GM21526 (cell line): ENCODE data around the gene EGFR.

Experiments
- ATAC-seq: cut with Tn5 transposase; IDR thresholded peaks from one replicate; pipeline ENCODE4 v1.9.1; 2021; ENCODE audit warnings: moderate library complexity; ENCODE audit not compliant: unreplicated experiment, low FRiP score

EGFR gene

GRCh38 chr7:55060085-55060484, 41.3 kb downstream of the EGFR start:
- no peak for ATAC-seq

- ATAC-seq: no peak
Observed at GRCh38 chr7:55060636-55061022, 41.8 kb downstream of the EGFR start.

DNA sequence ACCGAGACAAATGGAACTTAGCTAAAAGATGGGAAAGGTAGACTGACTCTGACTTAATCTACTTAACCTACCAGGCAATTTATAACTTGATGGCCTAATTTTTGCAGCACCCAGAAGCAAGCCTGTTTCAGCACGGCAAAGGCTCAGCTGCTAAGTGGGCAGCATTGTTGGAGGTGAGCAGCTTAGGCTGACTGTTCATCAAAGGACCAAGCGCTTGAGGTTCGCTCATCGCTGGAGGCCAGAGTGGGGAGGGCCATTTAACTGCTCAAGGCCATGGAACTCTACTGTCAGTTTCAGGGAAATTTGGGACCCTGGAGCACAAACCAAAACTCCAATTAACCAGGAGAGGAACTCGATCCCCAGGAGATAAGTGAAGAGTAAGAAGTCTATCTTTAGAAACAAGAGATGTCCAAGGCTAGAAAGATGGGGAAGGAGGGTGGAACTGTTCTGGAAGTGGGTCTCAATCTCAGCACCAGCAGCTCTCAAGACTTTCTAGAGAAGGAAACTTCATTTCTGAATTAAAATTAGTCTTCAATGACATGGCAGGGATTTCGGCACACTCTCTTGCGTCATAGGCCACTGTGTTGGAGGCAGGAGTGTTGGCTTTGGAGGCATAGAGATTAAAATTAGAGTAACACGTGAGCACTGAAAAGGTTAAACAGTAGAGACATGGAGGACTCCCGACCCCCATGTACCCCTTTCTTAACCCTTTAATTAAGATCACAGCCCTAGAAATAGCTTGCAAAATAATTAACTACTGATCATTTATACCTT, 43.1 kb downstream of the EGFR start:
- no peak for ATAC-seq

- no peak for ATAC-seq
Observed at GRCh38 chr7:55063061-55063460, 44.2 kb downstream of the EGFR start.

GRCh38 chr7:55063633-55064032, 44.8 kb downstream of the EGFR start:
- no peak for ATAC-seq

DNA sequence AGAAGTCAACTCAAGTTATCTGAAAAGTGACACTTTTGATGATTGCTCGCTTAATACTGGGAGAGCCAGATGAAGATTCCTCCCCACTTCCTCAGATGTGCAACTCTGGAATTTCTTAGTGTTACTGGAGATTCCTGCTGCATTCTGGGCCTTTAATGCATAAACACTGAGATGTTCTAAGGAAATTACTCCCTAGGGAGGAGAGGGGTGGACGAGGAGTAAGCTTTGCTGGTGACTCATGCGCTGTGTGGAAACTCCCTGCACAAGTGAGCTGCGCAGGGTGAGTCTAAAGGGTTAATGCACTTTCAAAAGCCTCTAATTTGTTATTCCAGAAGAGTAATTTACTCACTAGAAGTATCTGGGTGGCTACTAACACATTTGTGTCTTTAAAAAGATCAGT, 46.3 kb downstream of the EGFR start:
- no peak for ATAC-seq

DNA sequence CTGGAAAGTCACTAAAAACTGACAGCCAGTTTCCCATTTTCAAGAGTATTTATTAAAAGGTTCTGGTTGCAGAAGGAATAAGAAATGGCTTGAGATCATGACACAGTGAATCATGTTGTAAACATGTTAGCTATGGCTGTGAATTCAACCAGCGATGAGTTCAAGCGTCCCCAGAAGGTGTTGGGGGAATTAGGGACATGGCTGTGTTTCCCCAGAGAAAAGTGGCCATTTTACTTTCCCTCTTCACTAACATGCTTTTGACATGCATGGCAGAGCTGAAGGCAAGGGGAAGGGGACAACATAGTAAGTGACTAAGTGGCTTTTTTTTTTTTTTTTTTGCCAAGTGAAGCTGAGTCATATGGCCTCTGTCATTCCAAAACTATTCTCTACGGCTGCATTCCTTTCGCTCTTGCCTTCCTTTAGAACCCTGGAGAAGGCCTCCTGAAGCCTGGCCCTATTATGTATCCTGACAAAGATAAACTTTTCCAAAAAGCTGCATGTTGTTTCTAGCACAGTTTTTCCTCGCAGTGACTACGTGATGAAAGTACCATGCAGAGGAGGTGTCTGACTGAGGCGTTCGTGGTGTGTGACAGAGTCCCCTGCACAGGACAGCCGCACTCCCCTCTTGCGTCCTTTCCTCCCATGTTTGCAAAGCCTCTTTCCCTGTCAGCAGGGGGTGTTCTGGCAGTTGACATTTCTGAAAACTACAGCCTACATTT, 46.9 kb downstream of the EGFR start:
- ATAC-seq: no peak

GRCh38 chr7:55066524-55066923, 47.7 kb downstream of the EGFR start:
- ATAC-seq: no peak

DNA sequence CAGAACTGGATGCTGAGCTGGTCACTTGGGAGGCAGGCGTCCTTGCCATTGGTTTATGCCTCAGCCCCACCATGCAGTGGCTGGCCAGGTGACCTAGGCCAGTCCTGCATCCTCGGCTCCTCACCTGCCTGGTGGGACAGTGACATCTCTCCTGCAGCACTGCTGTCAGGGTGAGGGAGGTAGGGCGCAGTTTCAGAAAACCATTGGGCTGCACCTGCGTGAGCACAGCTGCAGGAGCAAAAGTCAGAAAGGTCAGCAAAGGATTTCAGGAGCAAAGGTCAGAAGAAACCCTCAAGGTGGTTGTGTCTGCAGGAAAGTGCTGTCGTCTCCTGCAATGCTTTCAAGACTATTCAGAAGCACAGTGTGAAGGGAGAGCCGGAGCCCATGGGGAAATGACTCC, 48.1 kb downstream of the EGFR start:
- no peak for ATAC-seq

DNA sequence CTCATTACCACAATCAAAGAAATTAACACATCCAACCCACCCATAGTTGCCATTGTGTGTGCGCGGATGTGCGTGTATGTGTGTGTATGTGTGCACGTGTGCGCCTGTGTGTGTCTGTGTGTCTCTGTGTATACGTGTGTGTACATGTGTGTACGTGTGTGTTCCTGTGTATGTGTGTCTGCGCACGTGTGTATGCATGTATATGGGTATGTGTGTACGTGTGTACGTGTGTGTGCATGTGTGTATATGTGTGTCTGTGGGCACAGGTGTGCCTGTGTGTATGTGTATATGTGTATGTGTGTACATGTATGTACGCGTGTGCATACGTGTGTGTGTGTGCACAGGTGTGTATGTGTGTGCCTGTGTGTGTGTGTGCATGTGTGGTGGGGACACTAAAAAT, 48.9 kb downstream of the EGFR start:
- ATAC-seq: no peak

- no peak for ATAC-seq
Observed at GRCh38 chr7:55069271-55069792, 50.5 kb downstream of the EGFR start.

DNA sequence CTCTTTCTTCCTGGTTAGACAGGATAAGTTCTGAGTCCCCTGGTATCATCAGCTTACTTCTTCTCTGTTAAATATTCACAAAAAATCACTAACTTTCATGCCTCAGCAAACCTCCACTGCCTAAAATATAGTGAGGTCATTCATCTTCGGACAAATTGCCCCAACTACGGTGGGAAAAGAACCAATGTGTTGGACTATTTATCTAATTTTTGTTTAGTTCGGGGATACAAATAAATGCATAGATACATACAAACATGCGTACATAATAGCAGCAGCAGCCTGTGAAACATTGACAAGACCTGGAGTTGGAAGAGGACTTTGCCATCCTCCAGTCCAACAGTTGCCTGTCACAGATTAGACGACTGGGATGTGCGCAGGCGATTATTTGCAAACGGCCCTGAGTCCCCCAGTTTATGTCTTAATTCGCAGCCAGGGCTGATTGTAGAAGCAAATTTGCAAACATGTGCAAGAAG, 51.5 kb downstream of the EGFR start:
- ATAC-seq: no peak

DNA sequence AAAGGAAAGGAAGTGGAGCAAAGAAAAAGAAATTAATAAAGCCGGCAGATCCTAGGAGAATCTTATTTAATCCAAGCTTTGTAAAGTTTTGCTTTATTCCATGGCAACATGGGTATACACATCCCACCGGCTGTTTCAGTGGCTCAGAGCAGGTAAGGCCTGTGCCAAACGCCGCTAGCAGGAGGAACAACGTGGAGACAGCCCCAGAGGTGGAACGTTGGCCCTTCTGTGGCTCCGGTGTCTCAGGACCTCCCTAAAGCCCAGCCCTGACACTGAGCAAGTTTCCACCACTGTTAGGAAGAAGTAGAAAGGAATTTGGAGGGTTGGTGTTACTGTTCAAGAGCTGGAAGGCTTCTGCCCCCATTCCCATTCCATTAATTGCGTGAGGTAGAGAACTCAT, 52.0 kb downstream of the EGFR start:
- no peak for ATAC-seq

DNA sequence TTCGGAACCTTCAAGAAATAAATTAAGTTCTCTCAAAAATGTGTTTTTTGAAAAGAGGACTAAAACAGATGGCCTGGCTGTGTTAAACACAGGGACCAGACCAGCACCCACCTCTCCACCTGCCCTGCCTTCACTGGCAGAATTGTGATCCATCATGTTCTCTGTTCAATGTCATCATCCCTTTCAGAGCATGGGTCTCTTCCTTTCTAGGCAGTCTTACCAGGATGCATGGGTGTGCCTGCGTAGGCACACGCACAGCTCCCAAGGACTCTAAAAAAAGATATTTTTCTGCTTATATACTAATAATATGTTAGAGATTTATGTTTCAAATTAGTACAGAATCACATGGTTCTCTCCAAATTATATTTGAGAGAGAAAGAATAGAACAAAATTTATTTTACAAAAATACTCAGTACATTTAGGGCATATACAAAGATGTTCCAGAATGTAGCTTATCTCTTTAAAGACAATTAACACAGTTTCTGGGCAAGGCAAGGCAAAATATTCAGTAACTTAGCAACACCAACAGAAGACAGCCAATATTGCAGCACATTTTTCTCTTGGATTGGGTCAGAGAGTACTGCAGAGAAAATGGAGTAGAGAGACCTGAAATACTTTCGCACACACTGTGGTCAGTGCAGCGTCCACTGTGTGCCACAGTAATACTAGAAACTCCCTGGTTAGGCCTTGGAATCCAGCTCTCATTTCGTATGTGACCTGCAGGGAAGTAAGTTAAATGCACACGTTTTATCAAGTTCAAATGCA, 52.8 kb downstream of the EGFR start:
- no peak for ATAC-seq

GRCh38 chr7:55072251-55072650, 53.4 kb downstream of the EGFR start:
- no peak for ATAC-seq

DNA sequence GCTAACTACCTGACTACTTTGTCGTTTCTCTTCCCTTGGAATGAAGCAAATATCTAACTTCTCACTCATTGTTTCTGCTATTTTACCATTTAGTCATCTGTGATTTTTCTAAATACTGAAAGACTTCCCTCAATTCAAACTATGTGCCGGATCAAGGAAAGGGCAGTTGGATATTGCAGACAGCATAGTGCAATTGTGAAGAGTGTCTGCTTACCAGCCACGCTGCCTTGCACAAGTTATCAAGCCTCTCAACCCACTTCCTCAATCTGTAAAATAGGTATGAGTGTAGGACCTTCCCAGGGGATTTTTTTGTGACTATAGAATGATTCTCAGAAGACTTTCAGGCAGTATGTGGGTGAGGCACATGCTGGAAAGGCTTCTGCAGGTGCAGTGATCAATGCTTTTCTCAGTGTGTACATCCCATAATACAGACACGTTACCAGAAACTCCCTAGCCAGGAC, 54.3 kb downstream of the EGFR start:
- ATAC-seq: peak; percentile 44

DNA sequence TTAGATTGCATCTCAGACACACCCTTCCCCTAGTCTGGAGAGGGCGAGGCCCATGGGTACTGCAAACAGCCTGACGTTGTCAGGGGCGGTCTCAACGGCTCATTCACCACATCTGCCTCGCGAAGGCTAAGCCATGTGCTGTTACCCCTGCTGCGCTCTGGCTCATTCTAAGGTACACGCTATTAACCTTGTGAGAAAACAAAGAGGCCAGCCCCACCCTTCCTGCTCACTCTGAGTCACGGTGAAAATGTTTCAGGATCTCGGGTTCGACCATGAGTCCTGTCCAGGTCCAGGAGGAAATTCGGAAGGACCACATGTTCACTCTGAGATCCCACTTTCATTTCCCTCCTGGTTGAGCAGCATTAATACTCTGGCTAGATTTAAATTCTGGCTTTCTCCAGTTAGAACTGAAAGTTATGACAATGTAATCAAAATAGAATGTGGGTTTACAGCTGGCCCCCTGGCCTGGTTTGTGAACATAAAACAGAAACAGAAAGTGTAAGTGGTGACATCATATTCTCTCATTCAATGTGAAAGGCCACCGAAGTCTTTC, 55.2 kb downstream of the EGFR start:
- peak; percentile 94 for ATAC-seq

GRCh38 chr7:55075464-55076021, 56.7 kb downstream of the EGFR start:
- ATAC-seq: no peak

- no peak for ATAC-seq
Observed at GRCh38 chr7:55077561-55078410, 59.0 kb downstream of the EGFR start.
